Type B pancreatic cell (in vitro differentiated cells): ENCODE results near the gene AHCYL1. TPM values are rescaled to one million over a fixed set of nuclear protein-coding genes. Genes with fewer than 3 reads are reported as not detected.

Source experiments
- DNase-seq: peaks from one replicate; pipeline ENCODE4 v3.0.0; 2021; ENCODE audit warnings: mixed read lengths; ENCODE audit not compliant: unreplicated experiment; ENCODE audit errors: extremely low spot score
- H3K27ac Mint-ChIP-seq: 2 replicates; pipeline ENCODE4 v1.8.0; 2021; ENCODE audit warnings: mild to moderate bottlenecking, mixed read lengths
- H3K27me3 Mint-ChIP-seq: 2 replicates; pipeline ENCODE4 v1.8.0; 2021; ENCODE audit warnings: mixed read lengths
- H3K36me3 Mint-ChIP-seq: 2 replicates; pipeline ENCODE4 v1.8.0; 2021; ENCODE audit warnings: mixed read lengths
- H3K4me1 Mint-ChIP-seq: one replicate; pipeline ENCODE4 v1.8.0; 2021; ENCODE audit warnings: mixed read lengths; ENCODE audit not compliant: unreplicated experiment
- H3K4me3 Mint-ChIP-seq: 2 replicates; pipeline ENCODE4 v1.8.0; 2021; ENCODE audit warnings: mild to moderate bottlenecking, mixed read lengths
- H3K9me3 Mint-ChIP-seq: 2 replicates; pipeline ENCODE4 v1.8.0; 2021; ENCODE audit warnings: mixed read lengths
- total RNA-seq: library from RNA; stranded (reverse); gene quantifications from 2 replicates; pipeline ENCODE4 v1.2.1, GENCODE V29; 2021; ENCODE audit warnings: low replicate concordance
- TF ChIP-seq, protein P1 (sequence below): fragments of 200-600 bp; sonication (generic); conservative IDR thresholded peaks from 2 replicates; pipeline ENCODE4 v1.5.0; 2021; ENCODE audit warnings: antibody characterized with exemption, mild to moderate bottlenecking

Gene AHCYL1
- total RNA-seq, 1 donor from 2014 or later, result 87.1 TPM

DNA sequence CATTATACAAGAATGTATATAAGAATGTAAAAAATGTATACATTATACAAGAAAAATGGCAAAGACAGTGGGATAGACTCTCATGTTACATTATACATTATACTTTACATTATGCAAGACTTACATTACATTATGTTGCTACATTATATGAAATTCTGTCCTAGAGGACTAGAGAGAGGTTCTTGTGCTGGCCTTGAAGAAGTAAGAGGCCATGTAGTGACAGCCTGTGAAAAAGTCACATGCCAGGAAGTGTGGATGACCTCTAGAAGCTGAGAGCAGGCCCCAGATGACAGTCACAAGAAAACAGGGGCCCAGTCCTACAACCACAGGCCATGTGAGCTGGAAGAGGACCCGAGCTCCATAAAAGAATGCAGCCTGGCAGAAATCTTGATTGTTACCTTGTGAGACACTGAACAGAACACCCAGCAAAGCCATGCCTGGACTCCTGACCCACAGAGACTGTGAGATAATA, 30.5 kb upstream of the AHCYL1 start:
- TF ChIP-seq, protein P1, sequence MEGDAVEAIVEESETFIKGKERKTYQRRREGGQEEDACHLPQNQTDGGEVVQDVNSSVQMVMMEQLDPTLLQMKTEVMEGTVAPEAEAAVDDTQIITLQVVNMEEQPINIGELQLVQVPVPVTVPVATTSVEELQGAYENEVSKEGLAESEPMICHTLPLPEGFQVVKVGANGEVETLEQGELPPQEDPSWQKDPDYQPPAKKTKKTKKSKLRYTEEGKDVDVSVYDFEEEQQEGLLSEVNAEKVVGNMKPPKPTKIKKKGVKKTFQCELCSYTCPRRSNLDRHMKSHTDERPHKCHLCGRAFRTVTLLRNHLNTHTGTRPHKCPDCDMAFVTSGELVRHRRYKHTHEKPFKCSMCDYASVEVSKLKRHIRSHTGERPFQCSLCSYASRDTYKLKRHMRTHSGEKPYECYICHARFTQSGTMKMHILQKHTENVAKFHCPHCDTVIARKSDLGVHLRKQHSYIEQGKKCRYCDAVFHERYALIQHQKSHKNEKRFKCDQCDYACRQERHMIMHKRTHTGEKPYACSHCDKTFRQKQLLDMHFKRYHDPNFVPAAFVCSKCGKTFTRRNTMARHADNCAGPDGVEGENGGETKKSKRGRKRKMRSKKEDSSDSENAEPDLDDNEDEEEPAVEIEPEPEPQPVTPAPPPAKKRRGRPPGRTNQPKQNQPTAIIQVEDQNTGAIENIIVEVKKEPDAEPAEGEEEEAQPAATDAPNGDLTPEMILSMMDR, result no peak
- no peak overlapping the region for H3K4me3 Mint-ChIP-seq
- H3K27me3 Mint-ChIP-seq, result no peaks in the 10 kb centered on the region
- peaks cover 7% of the 10 kb centered on the region for H3K4me1 Mint-ChIP-seq
- no peaks in the 10 kb centered on the region for H3K9me3 Mint-ChIP-seq
- no peak for DNase-seq
- H3K27ac Mint-ChIP-seq, result no peak overlapping the region
- H3K36me3 Mint-ChIP-seq, result no peaks in the 10 kb centered on the region

GRCh38 chr1:109959632-109959973, 25.0 kb upstream of the AHCYL1 start:
- TF ChIP-seq, protein P1, result no peak
- DNase-seq, result no peak
- Mint-ChIP-seq H3K9me3 (no peaks in the 10 kb centered on the region), H3K27me3 (no peaks in the 10 kb centered on the region), H3K36me3 (no peaks in the 10 kb centered on the region), H3K4me3 (peak overlapping the region; percentile 56), H3K27ac (peak overlapping the region; percentile 81), H3K4me1 (peaks cover 29% of the 10 kb centered on the region)

GRCh38 chr1:109959974-109960744, 24.4 kb upstream of the AHCYL1 start:
- DNase-seq, result no peak
- no peaks in the 10 kb centered on the region for H3K9me3 Mint-ChIP-seq
- peak overlapping the region; percentile 56 for H3K4me3 Mint-ChIP-seq
- peak overlapping the region; percentile 81 for H3K27ac Mint-ChIP-seq
- H3K27me3 Mint-ChIP-seq, result no peaks in the 10 kb centered on the region
- TF ChIP-seq, protein P1, result peak; percentile 54
- H3K36me3 Mint-ChIP-seq, result no peaks in the 10 kb centered on the region
- H3K4me1 Mint-ChIP-seq, result peaks cover 29% of the 10 kb centered on the region

DNA sequence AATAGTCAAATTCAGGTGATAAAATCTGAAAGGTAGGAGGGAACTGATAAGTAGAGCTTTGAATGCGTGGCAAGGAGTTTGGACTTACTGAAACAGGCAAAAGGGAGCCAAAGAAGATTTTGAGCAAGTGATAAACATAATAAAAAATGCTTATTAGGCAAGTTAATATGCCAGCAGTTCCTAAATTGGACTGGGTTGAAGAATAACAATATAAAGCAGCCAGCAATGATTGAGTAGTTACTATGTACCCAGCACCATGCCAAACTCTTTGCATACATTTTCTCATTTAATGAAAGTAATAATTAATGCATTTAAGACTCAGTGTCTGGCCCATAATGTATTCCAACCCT, 23.8 kb upstream of the AHCYL1 start:
- H3K27me3 Mint-ChIP-seq, result no peaks in the 10 kb centered on the region
- H3K27ac Mint-ChIP-seq, result peak overlapping the region; percentile 81
- peak overlapping the region; percentile 20 for H3K4me3 Mint-ChIP-seq
- H3K4me1 Mint-ChIP-seq, result peaks cover 29% of the 10 kb centered on the region
- no peaks in the 10 kb centered on the region for H3K9me3 Mint-ChIP-seq
- no peak for DNase-seq
- TF ChIP-seq, protein P1, result no peak
- no peaks in the 10 kb centered on the region for H3K36me3 Mint-ChIP-seq

GRCh38 chr1:109963864-109964263, 20.7 kb upstream of the AHCYL1 start:
- peaks cover 22% of the 10 kb centered on the region for H3K4me1 Mint-ChIP-seq
- H3K36me3 Mint-ChIP-seq, result no peaks in the 10 kb centered on the region
- H3K4me3 Mint-ChIP-seq, result no peak overlapping the region
- no peak for DNase-seq
- TF ChIP-seq, protein P1, result no peak
- no peaks in the 10 kb centered on the region for H3K9me3 Mint-ChIP-seq
- no peak overlapping the region for H3K27ac Mint-ChIP-seq
- no peaks in the 10 kb centered on the region for H3K27me3 Mint-ChIP-seq
